ENCODE results near the gene TRIM17. TPM values are rescaled to one million over a fixed set of nuclear protein-coding genes. Genes with fewer than 3 reads are reported as not detected.

The TRIM17 gene
- total RNA-seq, 4 donors from 2014 or later, result 1.2 to 3.8 (median 2.8) TPM

DNA sequence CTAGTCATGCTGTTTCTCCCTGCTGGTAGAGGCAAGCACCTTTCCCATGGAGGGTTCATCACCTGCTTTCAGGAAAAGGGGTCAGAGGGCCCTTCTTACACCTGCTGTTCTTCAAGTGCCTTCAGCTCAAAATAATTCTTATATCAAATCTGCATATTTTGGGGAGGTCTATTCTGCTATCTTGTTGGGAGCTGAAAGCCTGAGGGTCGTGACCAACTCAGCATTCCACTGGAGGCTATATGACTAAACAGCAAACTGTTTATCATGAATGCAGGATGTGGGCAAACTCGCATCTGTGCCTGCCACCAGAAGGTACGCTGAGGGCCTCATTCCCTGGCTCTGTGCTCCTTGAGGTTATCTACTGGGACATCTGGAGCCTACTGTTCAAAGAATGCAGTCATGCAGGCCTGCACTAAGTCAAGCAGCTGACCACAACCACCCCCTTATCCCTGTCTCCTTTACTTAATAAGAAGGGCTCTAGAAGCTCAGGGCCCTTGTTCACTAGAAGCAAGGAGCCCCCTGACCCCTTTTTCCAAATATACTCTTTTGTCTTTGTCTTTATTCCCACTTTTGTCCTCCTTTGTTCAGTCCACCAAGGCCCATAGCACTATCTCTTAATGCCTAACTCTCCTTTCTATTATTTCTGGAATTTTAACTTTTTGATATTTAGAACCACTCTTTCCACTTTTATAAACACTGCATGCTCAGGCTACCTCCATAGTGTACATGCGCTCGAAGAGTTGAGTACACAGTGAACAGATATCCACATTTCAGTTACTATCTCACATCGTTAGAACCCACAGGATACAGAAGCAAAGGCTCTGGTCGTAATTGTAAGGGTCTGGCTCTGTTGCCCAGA is 4.5 kb upstream of the TRIM17 start:
- H3K27me3 ChIP-seq, result peaks cover 5% of the 10 kb centered on the region
- 93% methylated on average over 5 of the region's 7 CpGs for WGBS

DNA sequence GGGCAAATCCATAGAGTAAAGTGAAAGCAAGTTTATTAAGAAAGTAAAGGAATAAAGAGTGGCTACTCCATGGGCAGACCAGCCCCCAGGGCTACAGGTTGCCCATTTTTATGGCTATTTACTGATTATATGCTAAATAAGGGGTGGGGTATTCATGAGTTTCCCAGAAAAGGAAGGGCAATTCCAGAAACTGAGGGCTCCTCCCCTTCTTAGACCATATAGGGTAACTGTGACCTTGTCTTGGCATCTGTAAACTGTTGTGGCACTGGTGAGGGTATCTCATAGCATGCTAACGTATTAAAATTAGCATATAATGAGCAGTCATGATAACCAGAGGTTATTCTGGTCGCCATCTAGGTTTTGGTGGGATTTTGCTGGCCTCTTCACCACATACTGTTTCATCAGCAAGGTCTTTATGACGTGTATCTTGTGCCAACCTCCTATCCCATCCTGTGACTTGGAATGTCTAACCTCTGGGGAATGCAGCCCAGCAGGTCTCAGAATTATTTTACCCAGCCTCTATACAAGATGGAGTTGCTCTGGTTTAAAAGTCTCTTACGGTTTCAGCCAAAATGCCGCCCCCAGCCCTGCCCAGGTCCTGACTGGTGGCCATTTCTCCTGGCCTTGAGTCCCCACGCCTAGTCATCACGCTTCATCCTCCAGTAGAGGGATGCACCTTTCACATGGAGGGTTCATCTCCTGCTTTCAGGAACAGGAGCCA is 982 bp upstream of the TRIM17 start:
- no peak for TF ChIP-seq POLR2AphosphoS5 (IDR thresholded peaks at IDR 0.05)
- no peak for TF ChIP-seq POLR2A (IDR thresholded peaks at IDR 0.05)
- no peak for TF ChIP-seq EP300 (IDR thresholded peaks at IDR 0.05)
- no peak for TF ChIP-seq CTCF (IDR thresholded peaks at IDR 0.05)
- peak in 1 of 2 donors; percentile 47 for DNase-seq (ENCODE audit: low spot score in 2 of 2)
- H3K36me3 ChIP-seq, result no peaks in the 10 kb centered on the region
- no peak overlapping the region for H3K27ac ChIP-seq
- no peak overlapping the region for H3K4me3 ChIP-seq
- peaks cover 11% of the 10 kb centered on the region for H3K27me3 ChIP-seq
- 55% methylated on average over 7 of the region's 7 CpGs for WGBS
- no peaks in the 10 kb centered on the region for H3K9me3 ChIP-seq
- peaks cover 27% of the 10 kb centered on the region for H3K4me1 ChIP-seq

More for the DNA sequence above, 4.5 kb upstream of the TRIM17 start:
- Histone ChIP-seq H3K27ac (no peak overlapping the region), H3K4me3 (no peak overlapping the region), H3K36me3 (no peaks in the 10 kb centered on the region), H3K4me1 (peaks cover 19% of the 10 kb centered on the region), H3K9me3 (no peaks in the 10 kb centered on the region)
- DNase-seq (ENCODE audit: low spot score in 2 of 2), result no peak
- TF ChIP-seq CTCF (IDR thresholded peaks at IDR 0.05), result no peak
- no peak for TF ChIP-seq EP300 (IDR thresholded peaks at IDR 0.05)
- no peak for TF ChIP-seq POLR2AphosphoS5 (IDR thresholded peaks at IDR 0.05)
- TF ChIP-seq POLR2A (IDR thresholded peaks at IDR 0.05), result no peak

- H3K4me3 ChIP-seq, result peak overlapping the region; percentile 56
- TF ChIP-seq POLR2A (IDR thresholded peaks at IDR 0.05) (no peak), POLR2AphosphoS5 (IDR thresholded peaks at IDR 0.05) (no peak), EP300 (IDR thresholded peaks at IDR 0.05) (no peak)
- no peaks in the 10 kb centered on the region for H3K36me3 ChIP-seq
- DNase-seq (ENCODE audit: low spot score in 2 of 2), result peak in 1 of 2 donors; percentile 65
- H3K27me3 ChIP-seq, result peaks cover 11% of the 10 kb centered on the region
- H3K9me3 ChIP-seq, result no peaks in the 10 kb centered on the region
- 19% methylated on average over 11 of the region's 12 CpGs for WGBS
- H3K27ac ChIP-seq, result no peak overlapping the region
- peaks cover 27% of the 10 kb centered on the region for H3K4me1 ChIP-seq
These were observed 400 bp upstream of the TRIM17 start for GRCh38 chr1:228417061-228417460.

GRCh38 chr1:228415853-228416216 is 826 bp downstream of the TRIM17 start:
- peak overlapping the region; percentile 56 for H3K4me3 ChIP-seq
- 32% methylated on average over 14 of the region's 23 CpGs for WGBS

DNA sequence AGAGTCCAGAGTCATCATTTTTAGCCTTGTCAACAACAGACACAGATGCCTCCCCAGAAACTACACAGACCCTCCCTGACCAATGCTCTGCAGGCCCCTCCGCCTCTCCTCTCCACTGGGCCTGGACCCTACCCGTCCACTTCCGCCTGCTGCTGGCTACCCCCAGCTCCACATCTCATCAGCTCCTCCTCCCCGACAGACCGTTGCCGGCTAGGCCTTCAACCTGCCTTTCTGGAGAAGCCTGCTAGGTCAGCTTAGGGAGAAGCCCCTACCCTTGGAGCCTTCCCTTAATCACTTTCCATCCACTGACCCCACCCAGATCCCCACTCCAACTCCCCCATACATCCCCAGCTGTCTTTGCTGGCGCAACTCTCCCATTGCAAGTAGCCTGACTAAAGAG is 1.4 kb downstream of the TRIM17 start:
- peak in 1 of 2 donors; percentile 55 for DNase-seq (ENCODE audit: low spot score in 2 of 2)
- WGBS, result 54% methylated on average over 7 of the region's 7 CpGs
- H3K36me3 ChIP-seq, result peaks cover 3% of the 10 kb centered on the region
- no peak overlapping the region for H3K27ac ChIP-seq
- H3K4me3 ChIP-seq, result no peak overlapping the region
- peaks cover 11% of the 10 kb centered on the region for H3K27me3 ChIP-seq
- no peaks in the 10 kb centered on the region for H3K9me3 ChIP-seq
- TF ChIP-seq CTCF (IDR thresholded peaks at IDR 0.05), result no peak
- no peak for TF ChIP-seq EP300 (IDR thresholded peaks at IDR 0.05)
- TF ChIP-seq POLR2AphosphoS5 (IDR thresholded peaks at IDR 0.05), result no peak
- TF ChIP-seq POLR2A (IDR thresholded peaks at IDR 0.05), result no peak
- H3K4me1 ChIP-seq, result peaks cover 27% of the 10 kb centered on the region

More at GRCh38 chr1:228415853-228416216, 826 bp downstream of the TRIM17 start:
- no peak for DNase-seq (ENCODE audit: low spot score in 2 of 2)
- Histone ChIP-seq H3K36me3 (peaks cover 2% of the 10 kb centered on the region), H3K27me3 (peaks cover 11% of the 10 kb centered on the region), H3K4me1 (peaks cover 27% of the 10 kb centered on the region), H3K9me3 (no peaks in the 10 kb centered on the region), H3K27ac (no peak overlapping the region)
- TF ChIP-seq CTCF (IDR thresholded peaks at IDR 0.05) (no peak), POLR2A (IDR thresholded peaks at IDR 0.05) (no peak), POLR2AphosphoS5 (IDR thresholded peaks at IDR 0.05) (no peak), EP300 (IDR thresholded peaks at IDR 0.05) (no peak)

Data from suprapubic skin (tissue), 4 donors.